DOHH2 (cell line): ENCODE data around the gene NYAP1.

Source experiments
- CTCF ChIP-seq: fragments of 200-600 bp; sonication (generic); IDR thresholded peaks from one replicate; pipeline ENCODE4 v1.5.1; 2014; ENCODE audit warnings: antibody characterized with exemption, mild to moderate bottlenecking, low read depth, low read length; ENCODE audit not compliant: poor library complexity, severe bottlenecking
- EZH2phosphoT487 ChIP-seq: fragments of 200-600 bp; sonication (generic); IDR thresholded peaks from 2 replicates; pipeline ENCODE4 v1.6.1; 2017; ENCODE audit warnings: borderline replicate concordance, mild to moderate bottlenecking, antibody characterized with exemption, low read length, moderate library complexity, mixed read lengths

DNA sequence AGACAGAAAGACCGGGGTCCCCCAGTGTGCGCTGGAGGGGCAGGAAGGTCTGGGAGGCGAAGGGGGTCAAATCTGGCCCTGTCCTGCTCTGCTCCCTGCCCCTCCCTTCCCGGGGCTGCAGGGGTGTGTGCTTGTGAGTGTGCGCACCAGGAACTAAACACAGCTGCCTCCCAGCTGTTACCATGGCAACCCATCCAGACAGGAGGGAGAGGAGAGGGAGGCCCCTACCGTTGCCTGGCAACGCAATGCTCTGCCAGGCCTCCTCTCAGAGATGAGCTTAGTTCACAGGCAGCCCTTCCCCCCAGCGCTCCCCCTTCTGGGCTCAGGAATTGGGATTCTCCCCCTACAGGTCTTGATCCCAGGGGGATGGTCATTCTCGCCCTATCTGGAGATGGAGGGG is 6.1 kb downstream of the NYAP1 start:
- TF ChIP-seq CTCF (no peak), EZH2phosphoT487 (no peak)
